GM18507 (cell line): ENCODE data around the gene RSPH1.
"Not testable (repeated sequence)": the region's sequence is repeated elsewhere in the genome, so short reads cannot be mapped to it uniquely, and the experiment has no call there.

ENCODE experiments used
- DNase-seq: peaks from one replicate; pipeline ENCODE4 v3.0.0; 2011; ENCODE audit warnings: low read depth; ENCODE audit not compliant: insufficient read length; ENCODE audit errors: extremely low spot score
- FAIRE-seq: peaks from 2 replicates; lab custom pipeline; 2011; peaks lifted over from hg19 to GRCh38; lab: Jason Lieb, UNC

Gene RSPH1

DNA sequence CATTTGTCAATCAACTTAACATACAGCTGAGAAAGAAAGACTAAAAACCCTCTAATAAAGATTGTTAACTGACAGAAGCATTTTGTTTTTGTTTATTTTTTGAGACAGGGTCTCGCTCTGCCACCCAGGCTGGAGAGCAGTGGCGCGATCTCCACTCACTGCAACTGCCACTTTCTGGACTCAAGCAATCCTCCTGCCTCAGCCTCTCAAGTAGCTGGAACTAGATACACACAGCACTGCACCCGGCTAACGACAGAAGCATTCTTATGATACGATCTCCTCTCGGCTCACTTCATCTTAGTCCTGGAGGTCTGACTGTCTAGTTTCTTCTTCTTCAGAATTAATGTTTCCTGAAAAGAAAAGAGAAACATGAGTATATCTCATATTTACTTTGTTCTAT is 23.5 kb downstream of the RSPH1 start:
- no peak for FAIRE-seq
- DNase-seq = no peak

DNA sequence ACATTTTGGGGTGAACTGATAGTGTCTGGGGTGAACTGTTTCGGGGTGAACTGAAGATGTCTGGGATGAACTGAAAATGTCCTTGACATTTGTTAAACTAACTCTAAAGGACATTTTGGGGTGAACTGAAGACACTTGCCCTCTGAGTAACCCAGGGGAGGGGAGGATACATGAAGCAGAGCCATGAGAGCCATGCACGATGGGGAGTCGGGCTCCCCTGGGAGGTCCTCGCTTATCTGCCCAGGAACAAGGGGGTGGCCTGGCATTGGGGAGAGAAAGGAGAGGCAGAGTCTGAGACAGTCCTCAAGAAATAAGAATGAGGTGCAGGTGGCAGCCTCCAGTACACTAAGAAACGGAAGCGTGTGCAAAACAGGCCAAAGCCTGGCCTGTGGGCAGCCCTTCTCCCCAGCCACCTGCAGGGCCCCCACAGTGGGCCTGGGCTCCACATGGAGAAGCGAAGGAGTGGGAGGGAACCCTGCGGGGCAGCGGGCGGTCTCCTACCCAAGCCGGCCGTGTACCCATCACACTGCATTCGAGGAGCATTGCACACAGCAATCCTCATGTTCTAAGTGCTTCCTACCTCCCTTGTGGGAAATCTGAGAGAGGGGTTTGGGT is 24.2 kb downstream of the RSPH1 start:
- FAIRE-seq (no peak), DNase-seq (no peak)

DNA sequence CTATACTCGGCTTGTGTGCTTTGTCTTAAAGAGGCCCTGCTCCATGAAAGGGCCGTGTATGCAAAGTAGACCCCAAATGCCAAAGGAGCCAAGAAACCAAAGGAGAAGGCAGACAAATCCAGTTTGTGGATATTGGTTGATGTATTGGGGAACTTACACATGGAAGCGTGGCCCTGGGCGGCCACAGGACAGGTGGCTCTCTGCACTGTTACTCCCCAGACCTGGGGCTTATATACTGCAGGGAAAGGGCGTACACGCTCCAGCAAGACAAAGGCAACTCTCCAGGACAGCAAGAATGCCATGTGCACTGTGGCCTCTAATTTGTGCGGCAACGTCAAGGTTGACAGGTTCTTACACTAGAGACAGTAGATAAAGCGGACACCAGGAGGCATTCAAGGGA is 24.8 kb downstream of the RSPH1 start:
- FAIRE-seq (no peak), DNase-seq (no peak)

DNA sequence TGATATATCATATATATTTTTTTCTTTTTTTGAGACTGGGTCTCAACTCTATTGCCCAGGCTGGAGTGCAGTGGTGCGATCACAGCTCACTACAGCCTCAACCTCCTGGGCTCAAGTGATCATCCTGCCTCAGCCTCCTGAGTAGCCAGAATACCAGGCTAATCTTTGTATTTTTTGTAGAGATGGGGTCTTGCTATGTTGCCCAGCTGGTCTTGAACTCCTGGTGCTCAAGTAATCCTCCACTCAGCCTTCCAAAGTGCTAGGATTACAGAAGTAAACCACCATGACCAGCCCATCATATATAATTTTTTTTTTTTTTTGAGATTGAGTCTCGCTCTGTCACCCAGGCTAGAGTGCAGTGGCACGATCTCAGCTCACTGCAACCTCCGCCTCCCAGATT is 26.3 kb downstream of the RSPH1 start:
- not testable (repeated sequence) for FAIRE-seq, DNase-seq

DNA sequence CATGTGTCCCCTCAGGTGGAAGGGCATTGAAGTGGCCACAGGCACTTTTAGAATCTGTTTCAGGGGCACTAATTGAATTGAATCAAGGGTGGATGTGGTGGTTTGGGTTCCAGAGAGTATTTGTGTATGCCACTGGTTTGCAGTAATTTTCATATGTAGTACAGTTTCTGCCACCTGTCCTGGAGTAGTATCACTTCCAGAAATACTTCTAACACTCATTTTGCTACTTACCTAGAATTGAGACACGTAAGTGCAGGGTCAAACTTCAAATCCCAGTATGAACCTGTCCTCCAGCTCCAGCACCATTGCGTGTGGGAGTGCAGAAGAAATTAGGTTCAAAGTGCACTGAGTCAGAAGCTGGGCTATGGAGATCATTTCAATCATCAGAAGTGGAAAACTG is 26.8 kb downstream of the RSPH1 start:
- FAIRE-seq (peak; percentile 81), DNase-seq (no peak)

DNA sequence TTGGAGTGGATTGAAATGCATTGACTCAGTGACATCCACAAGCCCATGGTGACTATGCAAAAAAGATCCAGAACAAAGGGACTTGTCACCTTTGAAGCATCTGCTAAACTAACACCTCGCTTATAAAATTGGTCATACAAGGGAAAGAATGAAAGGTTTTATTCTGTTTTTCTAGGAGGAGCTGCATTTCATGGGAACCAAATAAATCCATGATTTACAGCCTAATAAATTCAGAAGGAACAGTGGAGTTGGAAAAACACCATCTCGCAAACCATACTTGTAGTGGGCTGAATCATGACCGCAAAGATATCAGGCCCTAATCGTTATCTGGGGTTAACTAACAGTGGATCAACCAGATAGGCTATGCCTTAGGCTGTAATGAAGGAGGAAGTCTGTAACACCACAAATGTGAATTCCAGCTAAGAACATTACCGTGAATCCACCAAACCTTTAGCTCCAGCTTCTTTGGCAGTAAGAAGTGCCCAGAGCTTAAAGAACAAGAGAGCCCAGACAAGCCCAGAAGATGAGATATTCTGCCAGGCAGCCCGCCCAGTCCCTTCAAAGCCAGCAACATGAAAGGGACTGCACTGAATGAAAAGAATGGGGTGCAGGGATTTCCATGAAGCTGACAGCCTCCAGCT is 27.4 kb downstream of the RSPH1 start:
- DNase-seq (no peak), FAIRE-seq (no peak)

DNA sequence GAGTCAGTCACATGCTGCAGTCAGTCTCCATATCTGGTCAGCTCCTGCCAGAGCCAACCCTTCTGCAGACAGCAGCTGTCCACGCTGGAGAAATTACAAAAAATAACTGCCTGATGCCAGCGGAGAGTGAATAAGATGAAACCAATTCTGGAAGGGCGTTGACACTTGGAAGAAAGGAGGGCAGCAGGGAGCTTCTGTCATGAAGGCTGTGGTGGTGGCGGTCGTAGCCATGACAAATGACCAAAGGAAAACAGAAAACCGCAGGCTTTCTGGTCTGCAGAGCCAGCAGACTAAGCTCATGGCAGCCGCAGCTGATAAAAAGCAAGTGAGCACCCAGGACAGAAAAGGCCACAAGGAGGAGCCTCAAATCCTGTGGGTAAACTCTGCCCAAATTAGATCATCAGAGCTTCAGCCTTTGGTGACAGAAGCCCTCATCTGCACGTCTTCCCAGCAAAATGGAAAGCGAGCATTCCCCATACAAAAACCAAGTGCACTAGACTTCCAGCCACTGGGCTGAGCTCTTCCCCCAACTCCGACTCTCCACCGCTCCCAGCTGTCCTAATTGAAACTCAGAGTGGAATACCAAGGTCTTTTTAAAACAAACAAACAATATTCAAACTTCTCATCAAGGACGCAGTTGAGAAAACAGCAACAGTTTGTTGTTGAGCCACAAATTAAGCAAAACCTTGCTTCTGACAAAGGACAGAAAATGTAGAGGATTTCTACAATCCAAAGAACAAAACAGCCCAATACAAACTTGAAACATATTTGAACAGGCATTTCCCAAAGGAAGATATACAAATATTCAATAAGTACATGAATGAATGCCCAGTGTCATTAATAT is 28.7 kb downstream of the RSPH1 start:
- DNase-seq (no peak), FAIRE-seq (peak; percentile 91)

DNA sequence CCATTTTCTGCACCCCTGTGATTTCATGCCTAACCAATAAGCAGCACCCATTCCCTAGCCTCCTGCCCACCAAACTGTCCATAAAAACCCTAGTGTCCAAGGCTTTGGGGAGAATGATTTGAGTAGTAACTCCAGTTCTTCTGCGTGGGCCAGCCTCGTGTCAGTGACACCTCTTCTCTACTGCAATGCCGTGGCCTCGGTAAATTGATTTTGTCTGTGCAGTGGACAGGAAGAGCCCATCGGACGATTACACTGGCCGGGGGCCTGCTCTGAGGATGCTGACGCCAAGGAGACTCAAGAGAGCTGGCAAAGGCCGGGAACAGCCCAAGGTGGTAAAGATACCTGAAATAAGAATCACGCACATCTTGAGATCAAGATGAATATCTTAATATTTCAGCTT is 29.3 kb downstream of the RSPH1 start:
- no peak for FAIRE-seq

DNA sequence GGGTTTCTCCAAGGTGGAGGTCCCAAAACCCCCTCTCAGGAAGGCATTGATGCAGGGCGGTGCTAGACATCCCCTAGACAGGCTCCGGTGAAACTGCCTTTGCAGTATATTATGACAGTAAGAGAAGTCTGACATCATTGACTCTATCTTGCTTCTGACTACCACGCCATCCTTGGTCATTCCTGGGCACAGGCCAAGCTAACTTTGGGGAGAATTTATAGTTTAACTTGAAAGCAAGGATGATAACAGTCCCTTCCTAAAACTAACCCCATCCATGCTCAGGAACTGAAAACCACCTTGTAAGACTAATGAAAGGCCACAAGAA is 30.3 kb downstream of the RSPH1 start:
- no peak for FAIRE-seq
- DNase-seq = no peak

More for the DNA sequence above, 29.3 kb downstream of the RSPH1 start:
- no peak for DNase-seq

DNA sequence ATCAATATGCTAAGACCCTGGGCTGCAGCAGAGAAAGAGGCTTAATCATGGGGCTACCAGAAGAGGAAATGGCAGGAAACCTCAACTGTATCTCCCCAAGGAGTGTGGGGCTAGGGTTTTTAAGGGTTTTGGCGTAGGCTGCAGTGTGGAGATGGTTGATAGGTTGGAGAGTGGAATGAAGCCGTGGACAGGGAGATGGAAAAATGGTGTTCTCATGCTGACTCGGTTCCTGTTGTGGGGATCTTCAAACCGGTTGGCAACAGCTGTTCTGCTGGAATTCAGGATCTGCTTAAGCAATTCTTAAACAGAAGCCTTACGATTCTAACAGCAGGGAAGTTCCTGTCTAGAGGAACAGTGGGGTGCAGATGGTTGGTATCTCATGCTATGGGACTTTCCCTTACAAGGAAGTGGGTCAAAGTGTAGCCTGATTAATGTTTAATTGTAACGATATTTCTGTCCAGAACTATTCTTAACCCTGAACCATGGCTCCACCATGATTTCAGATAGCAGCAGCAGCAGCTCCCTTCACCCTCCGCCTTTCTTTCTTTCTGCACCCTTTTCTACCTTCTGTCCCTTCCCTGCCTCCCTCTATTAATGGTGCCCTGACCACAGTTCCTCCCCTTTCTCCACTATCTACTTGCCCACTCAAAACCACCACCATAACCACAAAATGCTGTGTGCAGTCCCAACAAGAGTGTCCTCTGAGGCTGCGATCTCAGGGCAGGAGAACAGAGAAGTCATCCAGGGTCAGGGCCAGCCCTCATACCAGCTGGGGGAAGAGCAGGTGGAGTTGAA is 30.8 kb downstream of the RSPH1 start:
- FAIRE-seq (peak; percentile 97), DNase-seq (no peak)

DNA sequence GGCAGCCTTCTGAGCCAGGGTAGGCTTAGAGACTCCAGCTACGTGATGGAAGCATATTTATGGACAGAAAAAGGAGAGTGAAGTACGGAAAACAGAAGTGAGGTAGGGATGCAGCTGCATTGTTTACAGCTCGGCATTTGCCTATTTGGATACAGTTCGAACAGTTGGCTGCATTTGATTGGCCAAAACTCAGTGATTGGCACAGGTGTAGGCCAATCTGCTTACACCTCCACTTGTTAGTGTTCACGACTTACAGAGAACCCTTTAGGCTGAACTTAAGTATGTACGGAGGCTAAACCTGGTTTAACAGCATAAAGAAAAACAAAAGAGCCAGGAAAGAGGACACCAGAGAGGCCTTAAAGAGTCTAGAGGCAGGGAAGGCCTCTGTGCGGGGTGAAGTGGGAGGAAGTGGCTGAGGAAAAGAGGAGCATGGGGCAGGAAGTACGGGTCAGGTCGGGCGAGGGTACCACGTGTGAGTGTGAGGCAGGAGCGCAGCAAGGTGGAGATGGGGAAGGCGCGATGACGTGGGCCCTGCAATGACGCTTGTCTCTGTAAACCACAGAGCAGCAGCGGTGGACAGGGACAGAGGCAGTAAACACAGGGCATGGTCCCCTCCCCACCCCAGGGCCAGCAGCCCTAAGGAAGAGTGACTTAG is 32.0 kb downstream of the RSPH1 start:
- no peak for DNase-seq
- peak; percentile 63 for FAIRE-seq

DNA sequence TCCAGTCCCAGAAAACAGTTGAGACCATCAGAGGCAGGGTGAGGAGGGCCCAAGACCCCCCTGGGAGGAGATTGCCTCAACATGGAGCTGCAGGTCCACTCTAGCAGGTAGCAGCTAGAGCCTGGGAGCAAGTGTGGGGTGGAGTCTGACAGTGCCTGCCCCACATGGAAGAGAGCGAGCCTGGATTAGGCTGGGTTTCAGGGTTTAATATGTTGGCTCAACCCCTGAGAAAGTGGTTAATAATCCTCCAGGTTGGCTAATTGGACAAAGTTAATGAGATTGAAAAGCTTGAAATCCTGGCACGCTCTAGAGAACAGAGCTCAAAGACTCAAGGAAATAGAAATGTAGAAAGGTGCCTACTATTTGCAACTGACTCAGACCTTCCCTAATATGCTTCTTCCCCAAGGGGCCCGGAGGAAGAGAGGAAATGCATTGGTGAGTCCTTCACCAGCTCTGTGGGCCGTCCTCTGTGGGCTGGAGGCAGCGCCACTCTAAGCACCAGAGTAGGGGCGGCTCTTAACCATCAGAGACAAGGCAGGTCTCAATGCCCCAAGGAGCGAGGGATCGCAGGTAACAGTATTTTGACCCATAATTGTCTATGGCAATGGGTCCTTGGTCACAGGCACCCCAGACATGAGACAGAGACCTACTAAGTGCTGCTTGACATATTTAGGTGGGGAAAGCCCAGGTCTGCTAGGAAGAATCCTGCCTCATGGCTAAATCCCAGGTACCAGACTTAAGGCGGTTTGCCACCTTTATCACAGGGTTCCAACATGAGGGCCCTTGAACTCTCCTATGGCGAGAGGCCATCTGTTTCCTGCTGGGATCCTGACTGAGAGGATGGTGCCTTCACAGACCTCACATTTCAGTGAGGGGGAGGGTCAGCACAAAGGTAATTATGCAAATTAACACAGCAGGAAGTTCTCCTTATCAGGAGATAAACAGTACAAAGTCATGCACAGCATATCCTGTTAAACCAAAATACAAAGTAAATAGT is 33.8 kb downstream of the RSPH1 start:
- FAIRE-seq = peak; percentile 18

DNA sequence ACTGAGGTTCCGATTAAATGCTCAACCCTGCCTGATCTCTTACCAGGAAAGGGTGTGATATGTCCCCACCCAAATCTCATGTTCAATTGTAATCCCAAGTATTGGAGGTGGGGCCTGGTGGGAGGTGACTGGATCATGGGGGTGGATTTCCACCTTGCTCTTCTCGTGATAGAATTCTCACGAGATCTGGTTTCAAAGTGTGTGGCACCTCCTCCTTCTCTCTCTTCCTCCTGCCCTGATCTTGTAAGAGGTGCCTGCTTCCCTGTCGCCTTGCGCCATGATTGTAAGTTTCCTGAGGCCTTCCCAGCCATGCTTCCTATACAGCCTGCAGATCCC is 34.9 kb downstream of the RSPH1 start:
- FAIRE-seq = no peak

More for the DNA sequence above, 33.8 kb downstream of the RSPH1 start:
- no peak for DNase-seq

DNA sequence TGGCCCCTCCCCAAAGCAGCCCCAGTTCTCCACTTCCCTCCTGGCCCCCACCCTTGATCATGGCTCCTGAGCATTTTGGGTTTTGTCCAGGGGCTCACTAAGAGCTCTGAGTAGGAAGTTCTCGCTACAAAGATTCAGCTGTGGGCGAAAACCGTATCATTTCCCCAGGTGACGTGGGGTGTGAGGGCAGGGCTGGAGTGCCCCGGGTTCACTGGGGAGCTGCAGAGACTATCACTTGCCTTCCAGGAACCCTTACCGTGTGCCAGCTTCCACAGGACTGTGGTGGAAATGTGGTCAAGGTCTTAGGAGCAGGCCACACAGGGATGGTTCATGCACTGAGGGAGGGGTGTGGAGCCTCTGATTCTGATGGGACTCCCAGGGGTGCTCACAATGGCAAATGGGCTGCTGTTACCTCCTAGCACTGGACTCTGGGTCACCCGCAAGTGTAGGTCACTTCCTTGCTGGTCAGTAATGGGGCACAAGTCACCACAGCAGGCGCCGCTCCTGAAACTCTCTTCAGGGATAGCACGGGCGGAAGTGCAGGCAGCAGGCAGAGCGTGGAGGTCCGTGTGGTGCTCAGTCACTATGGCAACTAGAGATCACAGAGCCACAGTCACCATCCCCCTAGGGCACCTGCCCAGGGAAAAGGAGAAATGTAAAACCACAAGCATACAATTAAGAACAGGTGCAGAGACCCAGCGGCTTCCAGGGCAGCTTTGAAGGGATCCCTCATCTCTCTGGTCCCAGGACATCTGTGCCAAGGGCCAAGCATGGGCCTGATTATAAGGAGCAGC is 35.4 kb downstream of the RSPH1 start:
- peak; percentile 85 for FAIRE-seq
- peak; percentile 55 for DNase-seq

More for the DNA sequence above, 34.9 kb downstream of the RSPH1 start:
- DNase-seq = no peak

DNA sequence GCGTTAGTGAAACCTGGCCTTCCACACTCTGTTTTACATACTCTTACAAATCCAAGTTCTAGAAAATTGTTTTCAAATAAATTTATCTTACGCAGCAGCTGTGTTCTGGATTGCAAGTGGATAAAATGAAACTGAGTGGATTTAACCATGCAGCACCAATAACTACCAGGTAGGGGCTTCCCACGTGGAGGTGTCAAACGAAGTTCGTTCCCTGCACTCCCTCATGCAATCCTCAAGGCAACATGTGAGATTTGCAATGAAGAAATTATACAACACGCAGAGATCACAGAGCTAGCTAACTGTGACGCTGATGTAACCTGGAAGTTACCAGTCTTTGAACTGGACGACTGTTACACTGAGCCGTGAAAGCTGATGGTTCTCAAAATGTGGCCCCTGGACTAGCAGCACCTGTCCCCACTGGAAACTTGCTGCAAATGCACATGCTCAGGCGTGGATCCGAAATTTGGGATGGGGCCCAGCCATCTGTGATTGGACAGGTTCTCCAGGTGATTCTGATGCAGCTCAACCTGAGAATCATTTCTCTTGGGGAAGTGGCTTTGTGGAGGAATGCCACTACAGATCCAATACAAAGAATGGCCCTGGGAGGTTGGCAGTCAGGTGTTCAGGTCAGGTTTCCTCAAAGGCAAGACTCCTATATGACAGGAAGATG is 36.3 kb downstream of the RSPH1 start:
- FAIRE-seq = no peak
- DNase-seq = no peak

DNA sequence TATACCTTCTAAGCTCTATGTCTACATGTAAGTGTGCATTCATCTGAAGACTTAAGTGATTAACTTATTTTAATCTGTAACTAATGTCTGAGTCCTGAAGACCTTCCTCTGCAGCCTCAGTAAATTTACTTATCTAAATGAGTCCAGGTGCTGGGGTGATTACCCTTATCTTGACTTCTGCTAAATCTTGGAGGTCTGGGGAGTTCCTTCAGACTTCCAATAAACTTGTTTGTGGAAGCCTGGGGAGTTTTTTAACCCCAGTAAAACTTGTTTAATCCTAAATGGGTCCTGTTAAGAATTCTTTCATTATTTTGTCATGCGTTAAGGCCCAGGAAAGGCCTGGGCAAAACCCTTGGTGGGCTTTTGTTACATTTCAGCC is 37.0 kb downstream of the RSPH1 start:
- FAIRE-seq (no peak), DNase-seq (no peak)

DNA sequence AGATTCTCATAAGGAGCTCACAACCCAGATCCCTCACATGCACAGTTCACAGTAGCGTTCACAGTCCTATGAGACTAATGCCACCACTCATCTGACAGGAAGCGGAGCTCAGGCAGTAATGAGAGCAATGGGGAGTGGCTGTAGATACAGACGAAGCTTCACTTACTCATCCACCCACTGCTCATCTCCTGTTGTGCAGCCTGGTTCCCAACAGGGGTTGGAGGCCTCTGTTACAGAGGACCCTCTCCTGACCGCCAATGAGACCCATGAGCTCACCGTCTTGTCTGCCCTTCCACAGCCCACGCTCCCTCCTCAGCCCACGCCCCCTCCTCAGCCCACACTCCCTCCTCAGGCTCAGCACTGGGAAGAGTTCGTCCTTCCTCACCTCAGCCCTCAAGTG is 39.6 kb downstream of the RSPH1 start:
- no peak for DNase-seq
- no peak for FAIRE-seq
